IgD-negative memory B cell (primary cell): ENCODE data around the gene APOC3. TPM values are rescaled to one million over a fixed set of nuclear protein-coding genes. Genes with fewer than 3 reads are reported as not detected.
"Not testable (repeated sequence)": the region's sequence is repeated elsewhere in the genome, so short reads cannot be mapped to it uniquely, and the experiment has no call there.

Source experiments
- H3K27ac Mint-ChIP-seq, 3 donors: one replicate each; pipeline ENCODE4 v1.8.0; 2020 to 2022; ENCODE audit warnings: mild to moderate bottlenecking in 3 of 3, mixed read lengths in 3 of 3, moderate library complexity in 1 of 3
- H3K27me3 Mint-ChIP-seq: one replicate; pipeline ENCODE4 v1.8.0; 2021; ENCODE audit warnings: mixed read lengths
- H3K36me3 Mint-ChIP-seq: one replicate; pipeline ENCODE4 v1.8.0; 2020; ENCODE audit warnings: mild to moderate bottlenecking, mixed read lengths
- H3K4me1 Mint-ChIP-seq, 3 donors: one replicate each; pipeline ENCODE4 v1.8.0; 2020 to 2022; ENCODE audit warnings: mixed read lengths in 3 of 3, mild to moderate bottlenecking in 1 of 3
- H3K4me3 Mint-ChIP-seq, 4 donors: one replicate each; pipeline ENCODE4 v1.8.0; 2020 to 2022; ENCODE audit warnings: mild to moderate bottlenecking in 4 of 4, mixed read lengths in 4 of 4, moderate library complexity in 3 of 4
- H3K9me3 Mint-ChIP-seq, 3 donors: one replicate each; pipeline ENCODE4 v1.8.0; 2020 to 2021; ENCODE audit warnings: mixed read lengths in 3 of 3, mild to moderate bottlenecking in 1 of 3
- polyA plus RNA-seq: library from polyadenylated mRNA; unstranded; fragments of 300-500 nt; fragmentation: Illumina TruSeq; gene quantifications from one replicate; pipeline ENCODE4 v1.2.3, GENCODE V29; 2021

Gene APOC3
- polyA plus RNA-seq, 1 donor from 2014 or later: not detected

DNA sequence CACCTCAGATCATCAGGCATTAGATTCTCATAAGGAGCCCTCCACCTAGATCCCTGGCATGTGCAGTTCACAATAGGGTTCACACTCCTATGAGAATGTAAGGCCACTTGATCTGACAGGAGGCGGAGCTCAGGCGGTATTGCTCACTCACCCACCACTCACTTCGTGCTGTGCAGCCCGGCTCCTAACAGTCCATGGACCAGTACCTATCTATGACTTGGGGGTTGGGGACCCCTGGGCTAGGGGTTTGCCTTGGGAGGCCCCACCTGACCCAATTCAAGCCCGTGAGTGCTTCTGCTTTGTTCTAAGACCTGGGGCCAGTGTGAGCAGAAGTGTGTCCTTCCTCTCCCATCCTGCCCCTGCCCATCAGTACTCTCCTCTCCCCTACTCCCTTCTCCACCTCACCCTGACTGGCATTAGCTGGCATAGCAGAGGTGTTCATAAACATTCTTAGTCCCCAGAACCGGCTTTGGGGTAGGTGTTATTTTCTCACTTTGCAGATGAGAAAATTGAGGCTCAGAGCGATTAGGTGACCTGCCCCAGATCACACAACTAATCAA is 2.2 kb downstream of the APOC3 start:
- Mint-ChIP-seq H3K27ac (no peak overlapping the region), H3K9me3 (no peaks in the 10 kb centered on the region), H3K36me3 (no peaks in the 10 kb centered on the region)

DNA sequence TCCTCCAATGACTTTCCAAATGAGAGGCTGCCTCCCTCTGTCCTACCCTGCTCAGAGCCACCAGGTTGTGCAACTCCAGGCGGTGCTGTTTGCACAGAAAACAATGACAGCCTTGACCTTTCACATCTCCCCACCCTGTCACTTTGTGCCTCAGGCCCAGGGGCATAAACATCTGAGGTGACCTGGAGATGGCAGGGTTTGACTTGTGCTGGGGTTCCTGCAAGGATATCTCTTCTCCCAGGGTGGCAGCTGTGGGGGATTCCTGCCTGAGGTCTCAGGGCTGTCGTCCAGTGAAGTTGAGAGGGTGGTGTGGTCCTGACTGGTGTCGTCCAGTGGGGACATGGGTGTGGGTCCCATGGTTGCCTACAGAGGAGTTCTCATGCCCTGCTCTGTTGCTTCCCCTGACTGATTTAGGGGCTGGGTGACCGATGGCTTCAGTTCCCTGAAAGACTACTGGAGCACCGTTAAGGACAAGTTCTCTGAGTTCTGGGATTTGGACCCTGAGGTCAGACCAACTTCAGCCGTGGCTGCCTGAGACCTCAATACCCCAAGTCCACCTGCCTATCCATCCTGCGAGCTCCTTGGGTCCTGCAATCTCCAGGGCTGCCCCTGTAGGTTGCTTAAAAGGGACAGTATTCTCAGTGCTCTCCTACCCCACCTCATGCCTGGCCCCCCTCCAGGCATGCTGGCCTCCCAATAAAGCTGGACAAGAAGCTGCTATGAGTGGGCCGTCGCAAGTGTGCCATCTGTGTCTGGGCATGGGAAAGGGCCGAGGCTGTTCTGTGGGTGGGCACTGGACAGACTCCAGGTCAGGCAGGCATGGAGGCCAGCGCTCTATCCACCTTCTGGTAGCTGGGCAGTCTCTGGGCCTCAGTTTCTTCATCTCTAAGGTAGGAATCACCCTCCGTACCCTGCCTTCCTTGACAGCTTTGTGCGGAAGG is 2.9 kb downstream of the APOC3 start:
- Mint-ChIP-seq H3K36me3 (no peaks in the 10 kb centered on the region), H3K9me3 (no peaks in the 10 kb centered on the region), H3K27me3 (peaks cover 3% of the 10 kb centered on the region), H3K4me1 (peaks cover 5 to 8% (median 6%) of the 10 kb centered on the region in 3 donors), H3K27ac (no peak overlapping the region), H3K4me3 (no peak overlapping the region)

More for the DNA sequence above, 2.2 kb downstream of the APOC3 start:
- Mint-ChIP-seq H3K4me3 (no peak overlapping the region), H3K27me3 (peaks cover 4% of the 10 kb centered on the region), H3K4me1 (peaks cover 5 to 8% (median 6%) of the 10 kb centered on the region in 3 donors)

DNA sequence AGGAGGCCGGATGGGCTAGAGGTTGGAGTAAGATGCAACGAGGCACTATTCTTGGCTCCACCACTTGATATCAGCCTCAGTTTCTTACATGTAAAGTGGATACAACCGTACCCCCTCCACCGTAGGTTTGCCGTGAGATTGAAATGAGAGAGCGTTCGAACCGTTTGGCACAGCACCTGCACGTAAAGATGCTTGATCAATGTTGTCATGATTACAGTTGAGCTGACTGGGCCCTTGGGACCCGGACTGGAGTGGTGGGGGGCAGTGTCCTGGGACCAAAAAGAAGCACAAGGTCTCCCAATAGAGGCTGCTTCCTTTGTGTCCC is 3.7 kb downstream of the APOC3 start:
- H3K27me3 Mint-ChIP-seq: peaks cover 2% of the 10 kb centered on the region
- H3K4me3 Mint-ChIP-seq: no peak overlapping the region
- H3K9me3 Mint-ChIP-seq: no peaks in the 10 kb centered on the region
- H3K4me1 Mint-ChIP-seq: peaks cover 5 to 8% (median 6%) of the 10 kb centered on the region in 3 donors
- no peak overlapping the region for H3K27ac Mint-ChIP-seq
- no peaks in the 10 kb centered on the region for H3K36me3 Mint-ChIP-seq

DNA sequence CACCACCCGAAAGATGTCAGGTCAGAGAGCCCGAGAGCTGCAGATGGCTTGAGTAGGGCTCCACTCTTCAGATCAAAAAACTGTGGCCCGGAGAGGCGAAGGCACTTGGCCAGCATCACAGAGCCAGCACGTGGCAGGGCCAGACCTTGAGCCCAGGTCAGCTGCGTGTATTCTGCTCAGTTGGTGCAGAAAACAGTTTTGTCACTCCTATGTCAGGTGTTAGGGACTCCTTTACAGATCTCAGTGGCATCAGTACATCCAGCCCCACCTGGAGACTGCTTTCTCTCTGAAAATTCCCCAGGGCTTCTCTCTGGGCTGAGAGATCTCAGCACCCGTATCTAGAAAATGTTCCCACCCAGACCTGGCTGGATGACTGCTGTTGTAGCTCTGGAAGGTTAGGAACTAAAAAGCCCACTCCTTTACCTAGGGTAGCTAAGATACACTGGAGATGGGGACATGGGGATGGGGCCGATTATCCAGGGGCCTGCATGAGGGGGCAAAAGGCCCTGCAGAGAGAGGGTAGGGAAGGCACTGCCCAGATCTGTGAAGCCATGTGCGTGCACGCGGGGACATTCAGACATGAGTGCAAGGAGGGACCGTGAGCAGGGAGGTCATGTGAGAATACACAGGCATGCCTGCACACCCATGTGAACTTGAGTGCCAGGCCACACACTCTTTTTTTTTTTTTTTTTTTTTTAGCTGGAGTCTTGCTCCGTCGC is 4.3 kb downstream of the APOC3 start:
- Mint-ChIP-seq H3K4me3 (peak overlapping the region in 2 of 4 donors; percentile 17 to 67), H3K27ac (no peak overlapping the region), H3K4me1 (peaks cover 5 to 8% (median 6%) of the 10 kb centered on the region in 3 donors), H3K36me3 (no peaks in the 10 kb centered on the region), H3K9me3 (no peaks in the 10 kb centered on the region), H3K27me3 (peaks cover 2% of the 10 kb centered on the region)

DNA sequence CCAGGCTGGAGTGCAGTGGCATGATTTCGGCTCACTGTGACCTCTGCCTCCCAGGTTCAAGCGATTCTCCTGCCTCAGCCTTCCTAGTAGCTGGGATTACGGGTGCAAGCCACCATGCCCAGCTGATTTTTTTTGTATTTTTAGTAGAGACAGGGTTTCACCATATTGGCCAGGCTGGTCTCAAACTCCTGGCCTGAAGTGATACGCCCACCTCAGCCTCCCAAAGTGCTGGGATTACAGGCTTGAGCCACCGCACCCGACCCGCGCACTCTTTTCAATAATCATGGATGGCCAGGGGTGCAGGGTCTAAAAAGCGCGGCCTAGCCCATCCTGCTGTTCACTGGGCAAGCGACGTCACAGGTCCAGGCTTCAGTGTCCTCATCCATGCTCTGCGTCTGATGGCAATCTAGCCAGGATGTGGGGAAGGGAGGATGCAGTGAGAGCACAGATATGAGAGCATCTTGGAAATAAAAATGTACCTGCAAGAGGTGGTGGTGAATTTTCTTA is 4.9 kb downstream of the APOC3 start:
- peak overlapping the region; percentile 60 to 90 (median 86) for H3K4me3 Mint-ChIP-seq
- not testable (repeated sequence) for H3K36me3 Mint-ChIP-seq, H3K27me3 Mint-ChIP-seq, H3K4me1 Mint-ChIP-seq, H3K9me3 Mint-ChIP-seq, H3K27ac Mint-ChIP-seq

DNA sequence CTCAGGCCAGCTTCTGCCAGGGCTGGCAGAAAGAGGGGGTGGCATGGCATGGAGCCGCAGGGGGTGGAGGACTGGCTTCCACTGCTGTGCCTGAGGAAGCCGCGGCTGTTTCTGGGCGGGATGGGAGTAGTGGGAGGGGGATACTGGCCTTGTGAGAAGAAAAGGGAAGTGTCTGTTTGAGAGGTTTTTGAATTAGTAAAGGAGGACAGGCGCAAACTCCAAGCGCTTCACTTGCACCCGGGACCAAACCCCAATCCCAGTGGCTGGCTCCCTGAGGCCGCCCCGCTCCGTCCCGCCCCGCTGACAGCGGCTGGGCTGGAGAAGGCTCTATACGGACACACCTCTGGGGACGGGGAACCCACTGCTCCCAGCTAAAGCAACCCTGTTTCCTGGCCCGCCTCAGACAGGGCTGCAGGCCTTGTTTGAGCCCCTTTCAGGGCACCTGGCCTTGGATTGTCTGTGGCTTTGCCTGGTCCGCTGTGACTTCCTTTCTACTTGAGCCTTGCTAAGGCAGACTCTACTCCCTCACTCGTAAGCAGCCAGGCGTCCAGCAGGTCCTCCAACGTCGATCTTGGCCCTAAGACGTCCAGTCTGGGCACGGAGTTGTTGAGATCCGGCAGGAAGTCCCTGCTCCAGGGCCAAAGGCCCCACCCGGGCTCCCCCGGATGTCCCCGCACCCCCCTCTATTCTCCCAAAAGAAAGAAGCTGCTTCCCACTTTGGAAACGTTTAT is 5.5 kb downstream of the APOC3 start:
- Mint-ChIP-seq H3K27me3 (peaks cover 2% of the 10 kb centered on the region), H3K27ac (peak overlapping the region in 1 of 3 donors; percentile 47)

DNA sequence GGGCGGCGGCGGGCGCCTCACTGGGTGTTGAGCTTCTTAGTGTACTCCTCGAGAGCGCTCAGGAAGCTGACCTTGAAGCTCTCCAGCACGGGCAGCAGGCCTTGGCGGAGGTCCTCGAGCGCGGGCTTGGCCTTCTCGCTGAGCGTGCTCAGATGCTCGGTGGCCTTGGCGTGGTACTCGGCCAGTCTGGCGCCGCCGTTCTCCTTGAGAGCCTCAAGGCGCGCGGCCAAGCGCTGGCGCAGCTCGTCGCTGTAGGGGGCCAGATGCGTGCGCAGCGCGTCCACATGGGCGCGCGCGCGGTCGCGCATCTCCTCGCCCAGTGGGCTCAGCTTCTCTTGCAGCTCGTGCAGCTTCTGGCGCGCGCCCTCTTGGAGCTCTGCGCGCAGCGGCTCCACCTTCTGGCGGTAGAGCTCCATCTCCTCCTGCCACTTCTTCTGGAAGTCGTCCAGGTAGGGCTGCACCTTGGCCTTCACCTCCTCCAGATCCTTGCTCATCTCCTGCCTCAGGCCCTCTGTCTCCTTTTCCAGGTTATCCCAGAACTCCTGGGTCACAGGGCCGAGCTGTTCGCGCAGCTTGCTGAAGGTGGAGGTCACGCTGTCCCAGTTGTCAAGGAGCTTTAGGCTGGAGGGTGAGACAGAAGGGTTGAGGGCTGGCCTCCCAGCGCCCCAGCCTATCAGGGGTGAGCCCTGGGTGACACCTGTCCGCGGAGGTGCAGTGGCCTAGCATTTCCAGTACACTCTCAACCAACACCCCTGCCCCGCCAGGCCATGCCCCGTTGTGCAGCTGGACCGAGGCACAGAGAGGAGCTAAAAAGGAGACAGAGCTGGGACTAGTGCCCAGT is 6.3 kb downstream of the APOC3 start:
- Mint-ChIP-seq H3K4me1 (peaks cover 5 to 8% (median 6%) of the 10 kb centered on the region in 3 donors), H3K4me3 (peak overlapping the region; percentile 79 to 90 (median 86)), H3K27me3 (peaks cover 2% of the 10 kb centered on the region), H3K36me3 (no peaks in the 10 kb centered on the region), H3K9me3 (no peaks in the 10 kb centered on the region), H3K27ac (no peak overlapping the region)

More for the DNA sequence above, 5.5 kb downstream of the APOC3 start:
- Mint-ChIP-seq H3K4me3 (peak overlapping the region; percentile 79 to 90 (median 86)), H3K9me3 (no peaks in the 10 kb centered on the region), H3K4me1 (peaks cover 5 to 8% (median 6%) of the 10 kb centered on the region in 3 donors), H3K36me3 (no peaks in the 10 kb centered on the region)

DNA sequence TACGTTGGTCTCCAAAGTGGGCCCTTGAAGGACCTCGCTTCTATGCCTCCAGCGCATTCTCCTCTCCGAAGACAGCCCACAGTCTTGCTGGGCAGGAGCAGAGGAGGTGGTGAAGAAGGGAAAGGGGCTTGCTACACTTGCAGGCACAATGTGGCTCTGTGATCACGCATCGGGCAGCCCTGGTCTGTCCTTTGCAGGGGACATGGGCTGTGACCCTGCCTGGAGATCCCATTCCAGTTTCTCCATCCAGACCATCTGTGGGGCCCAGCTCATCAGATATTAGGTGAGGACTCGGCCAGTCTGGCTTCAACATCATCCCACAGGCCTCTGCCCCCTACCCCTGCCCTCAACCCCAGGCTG is 6.9 kb downstream of the APOC3 start:
- no peak overlapping the region for H3K4me3 Mint-ChIP-seq
- peaks cover 2% of the 10 kb centered on the region for H3K27me3 Mint-ChIP-seq
- H3K4me1 Mint-ChIP-seq: peaks cover 5 to 8% (median 6%) of the 10 kb centered on the region in 3 donors
- H3K9me3 Mint-ChIP-seq: no peaks in the 10 kb centered on the region
- no peaks in the 10 kb centered on the region for H3K36me3 Mint-ChIP-seq
- no peak overlapping the region for H3K27ac Mint-ChIP-seq

DNA sequence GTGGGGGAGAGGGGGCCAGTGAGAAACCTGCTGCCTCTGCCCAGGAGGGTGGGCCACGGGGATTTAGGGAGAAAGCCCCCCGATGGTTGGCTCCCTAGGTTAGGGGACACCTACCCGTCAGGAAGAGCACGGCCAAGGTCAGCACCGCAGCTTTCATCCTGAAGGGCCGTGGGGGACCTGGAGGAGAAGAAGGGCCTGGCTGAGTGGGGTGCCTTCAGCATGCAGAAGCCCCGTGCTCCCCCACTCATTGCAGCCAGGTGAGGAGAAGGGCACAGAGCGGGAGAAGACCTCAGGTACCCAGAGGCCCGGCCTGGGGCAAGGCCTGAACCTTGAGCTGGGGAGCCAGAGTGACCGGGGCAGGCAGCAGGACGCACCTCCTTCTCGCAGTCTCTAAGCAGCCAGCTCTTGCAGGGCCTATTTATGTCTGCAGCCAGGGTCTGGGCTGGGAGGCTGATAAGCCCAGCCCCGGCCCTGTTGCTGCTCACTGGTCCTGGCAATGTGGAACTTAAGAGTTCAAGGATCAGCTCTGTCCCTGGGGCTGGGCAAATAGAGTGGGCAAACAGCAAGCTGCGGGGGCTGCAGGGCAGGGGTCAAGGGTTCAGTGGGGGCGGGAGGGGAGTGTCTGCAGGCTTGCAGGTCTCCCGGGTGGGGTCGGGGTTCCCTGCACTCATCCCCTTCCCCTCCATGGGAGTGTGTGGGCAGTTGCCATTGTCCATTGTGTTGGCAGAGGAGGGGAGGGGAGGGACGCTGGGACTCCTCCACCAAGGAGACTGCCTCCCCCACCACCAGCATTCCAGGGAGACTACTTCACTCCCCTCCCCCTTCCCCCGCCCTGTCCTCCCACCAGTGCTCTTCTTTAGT is 7.8 kb downstream of the APOC3 start, which contains the start of gene APOA1:
APOA1 (minus strand) TSS at position 392 of the 861 bp plus-strand sequence; CDS start at position 157, 235 bp downstream.
- Mint-ChIP-seq H3K4me1 (peaks cover 5 to 8% (median 6%) of the 10 kb centered on the region in 3 donors), H3K36me3 (no peaks in the 10 kb centered on the region), H3K27ac (peak within 1 kb of the TSS in 1 of 3 donors; percentile 9), H3K4me3 (peak within 1 kb of the TSS in 2 of 4 donors; percentile 23 to 69), H3K27me3 (no peaks in the 10 kb centered on the region), H3K9me3 (no peaks in the 10 kb centered on the region)

DNA sequence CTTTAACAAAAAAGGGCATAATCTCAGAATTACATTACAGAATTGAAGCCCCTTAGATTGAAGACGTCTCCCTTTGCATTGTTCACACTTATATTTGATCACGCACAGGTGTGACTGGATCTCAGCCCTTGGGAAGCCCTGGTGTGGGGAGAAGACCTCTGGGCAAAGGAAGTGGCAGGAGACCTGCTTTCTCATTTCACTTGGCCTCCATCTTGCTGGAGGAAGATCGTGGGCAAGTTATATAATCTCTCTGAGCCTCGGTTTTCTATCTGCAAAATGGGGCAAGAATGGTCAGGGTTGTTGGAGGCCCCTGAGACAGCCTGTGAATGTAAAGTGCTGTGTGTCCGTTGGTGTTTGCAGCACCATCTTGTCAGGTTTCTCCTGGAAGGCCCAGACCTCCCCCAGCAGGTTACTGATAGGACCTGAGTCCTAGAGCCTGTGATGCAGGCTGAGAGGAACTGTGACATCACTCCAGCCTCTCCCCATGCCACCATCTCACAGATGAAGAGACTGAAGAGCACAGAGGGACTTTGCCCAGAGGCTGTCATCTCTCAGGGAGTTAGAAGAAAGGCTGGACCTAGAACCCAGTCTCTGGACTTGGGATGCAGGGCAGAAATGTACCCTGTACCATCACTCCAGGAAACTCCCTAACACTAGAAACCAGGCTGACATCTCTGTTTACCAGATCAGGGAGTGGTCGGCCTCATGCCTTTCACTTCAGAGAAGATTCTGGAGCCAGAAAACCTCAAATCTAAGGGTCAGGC is 8.8 kb downstream of the APOC3 start:
- H3K27ac Mint-ChIP-seq: peak overlapping the region in 1 of 3 donors; percentile 9
- H3K9me3 Mint-ChIP-seq: no peaks in the 10 kb centered on the region
- peak overlapping the region in 2 of 4 donors; percentile 23 to 69 for H3K4me3 Mint-ChIP-seq
- H3K36me3 Mint-ChIP-seq: peaks cover 2% of the 10 kb centered on the region
- peaks cover 5 to 8% (median 6%) of the 10 kb centered on the region in 3 donors for H3K4me1 Mint-ChIP-seq
- no peaks in the 10 kb centered on the region for H3K27me3 Mint-ChIP-seq

DNA sequence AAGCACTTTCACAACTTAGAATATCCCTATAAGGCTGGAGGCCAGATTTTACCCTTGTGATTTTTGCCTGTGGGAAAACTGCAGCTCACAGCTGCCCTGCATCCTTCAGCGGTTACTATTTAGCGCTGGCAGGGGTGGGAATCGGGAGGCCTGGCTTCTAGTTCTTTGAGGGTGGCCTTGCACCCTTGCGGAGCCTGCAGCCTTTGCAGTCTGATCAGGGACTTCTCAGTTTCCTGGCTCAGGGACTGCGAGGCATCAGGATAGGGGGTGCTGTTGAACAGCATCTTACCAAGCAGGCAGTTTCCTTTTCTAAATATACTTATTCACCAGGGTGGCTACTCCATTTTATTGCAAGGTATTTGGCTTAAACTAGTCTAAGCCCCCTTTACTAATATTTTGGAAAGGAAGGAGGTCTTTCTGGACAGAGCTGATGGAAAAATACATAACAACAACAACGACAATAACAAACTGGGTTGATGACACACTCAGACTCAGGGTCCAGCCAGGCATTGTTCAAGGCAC is 10.6 kb downstream of the APOC3 start:
- Mint-ChIP-seq H3K4me3 (peak overlapping the region in 1 of 4 donors; percentile 29), H3K36me3 (peaks cover 2% of the 10 kb centered on the region), H3K9me3 (no peaks in the 10 kb centered on the region), H3K27me3 (no peaks in the 10 kb centered on the region), H3K4me1 (peaks cover 1 to 3% (median 2%) of the 10 kb centered on the region in 3 donors), H3K27ac (peak overlapping the region in 1 of 3 donors; percentile 78)

DNA sequence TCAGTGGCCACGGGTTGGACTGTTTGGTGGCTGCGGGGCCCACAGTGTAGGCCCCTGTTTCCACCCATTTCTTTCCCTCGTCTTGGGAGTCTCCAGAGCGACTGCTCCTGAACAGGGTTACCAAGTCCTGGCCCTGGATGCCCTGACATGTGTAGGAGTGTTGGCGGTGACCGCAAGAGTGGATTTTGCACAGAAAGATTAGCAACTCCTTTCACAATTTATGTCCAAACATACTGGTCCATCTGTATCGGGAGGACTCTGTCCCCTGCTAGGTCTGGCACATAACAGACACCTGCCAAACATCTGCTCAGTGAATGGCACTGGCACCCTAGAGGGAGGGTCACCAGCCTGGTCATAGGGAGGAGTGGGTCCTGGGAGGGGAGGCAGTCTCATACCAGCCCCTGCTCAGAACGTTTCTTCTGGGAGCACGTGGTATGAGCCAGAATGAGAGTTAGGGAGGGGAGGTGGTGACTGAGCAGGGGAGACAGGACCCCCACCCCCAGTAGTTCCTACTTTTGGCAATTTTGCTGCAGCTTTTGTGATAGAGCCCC is 11.1 kb downstream of the APOC3 start:
- peaks cover 2% of the 10 kb centered on the region for H3K36me3 Mint-ChIP-seq
- H3K4me1 Mint-ChIP-seq: peaks cover 0 to 1% (median 0%) of the 10 kb centered on the region in 3 donors
- peak overlapping the region in 2 of 4 donors; percentile 29 to 45 for H3K4me3 Mint-ChIP-seq
- H3K9me3 Mint-ChIP-seq: no peaks in the 10 kb centered on the region
- H3K27me3 Mint-ChIP-seq: no peaks in the 10 kb centered on the region
- H3K27ac Mint-ChIP-seq: peak overlapping the region in 1 of 3 donors; percentile 78
